BE2C (cell line): ENCODE data around the gene TUFT1.
"Not testable (repeated sequence)": the region's sequence is repeated elsewhere in the genome, so short reads cannot be mapped to it uniquely, and the experiment has no call there.

Source experiments
- DNase-seq: peaks from one replicate; pipeline ENCODE4 v3.0.0-alpha.2; 2020
- H3K27me3 ChIP-seq: fragments of 250-450 bp; sonication (Bioruptor Pico); 2 replicates; pipeline ENCODE4 v1.5.1; 2020; ENCODE audit warnings: mild to moderate bottlenecking
- H3K36me3 ChIP-seq: fragments of 250-450 bp; sonication (Bioruptor Pico); 2 replicates; pipeline ENCODE4 v1.5.1; 2020; ENCODE audit warnings: mild to moderate bottlenecking
- H3K4me1 ChIP-seq: fragments of 250-450 bp; sonication (Bioruptor Pico); 2 replicates; pipeline ENCODE4 v1.5.1; 2020
- H3K4me3 ChIP-seq: 2 replicates; pipeline ENCODE4 v1.5.1; 2011; ENCODE audit warnings: low read depth, low read length
- H3K9me3 ChIP-seq: fragments of 250-450 bp; sonication (Bioruptor Pico); 2 replicates; pipeline ENCODE4 v1.5.1; 2020
- CTCF ChIP-seq: IDR thresholded peaks from 2 replicates; pipeline ENCODE4 v1.5.1; 2012; ENCODE audit warnings: mild to moderate bottlenecking, low read depth, low read length

TUFT1 gene

GRCh38 chr1:151613282-151613780 lies 73.2 kb downstream of the TUFT1 start:
- no peak for TF ChIP-seq CTCF
- Histone ChIP-seq H3K36me3 (no peaks in the 10 kb centered on the region), H3K4me1 (peaks cover 6% of the 10 kb centered on the region), H3K4me3 (peak overlapping the region; percentile 79), H3K9me3 (no peaks in the 10 kb centered on the region), H3K27me3 (no peaks in the 10 kb centered on the region)
- no peak for DNase-seq

GRCh38 chr1:151615711-151616504 lies 75.8 kb downstream of the TUFT1 start:
- H3K4me3 ChIP-seq: no peak overlapping the region
- H3K9me3 ChIP-seq: no peaks in the 10 kb centered on the region
- peaks cover 13% of the 10 kb centered on the region for H3K4me1 ChIP-seq
- DNase-seq: no peak
- no peaks in the 10 kb centered on the region for H3K27me3 ChIP-seq
- TF ChIP-seq CTCF: no peak
- no peaks in the 10 kb centered on the region for H3K36me3 ChIP-seq

- no peaks in the 10 kb centered on the region for H3K9me3 ChIP-seq
- H3K4me1 ChIP-seq: peaks cover 16% of the 10 kb centered on the region
- no peak for DNase-seq
- H3K4me3 ChIP-seq: no peak overlapping the region
- H3K27me3 ChIP-seq: no peaks in the 10 kb centered on the region
- no peak for TF ChIP-seq CTCF
- H3K36me3 ChIP-seq: no peaks in the 10 kb centered on the region
Observed at GRCh38 chr1:151616505-151616849, 76.4 kb downstream of the TUFT1 start.

GRCh38 chr1:151618003-151618402 lies 77.9 kb downstream of the TUFT1 start:
- peaks cover 27% of the 10 kb centered on the region for H3K4me1 ChIP-seq
- no peaks in the 10 kb centered on the region for H3K9me3 ChIP-seq

GRCh38 chr1:151618470-151618869 lies 78.4 kb downstream of the TUFT1 start:
- H3K4me1 ChIP-seq: peaks cover 27% of the 10 kb centered on the region
- DNase-seq: no peak
- no peak for TF ChIP-seq CTCF
- H3K27me3 ChIP-seq: no peaks in the 10 kb centered on the region
- H3K36me3 ChIP-seq: no peaks in the 10 kb centered on the region
- H3K4me3 ChIP-seq: no peak overlapping the region
- no peaks in the 10 kb centered on the region for H3K9me3 ChIP-seq

More at GRCh38 chr1:151618003-151618402, 77.9 kb downstream of the TUFT1 start:
- Histone ChIP-seq H3K36me3 (no peaks in the 10 kb centered on the region), H3K27me3 (no peaks in the 10 kb centered on the region), H3K4me3 (no peak overlapping the region)
- DNase-seq: no peak
- TF ChIP-seq CTCF: no peak

- H3K27me3 ChIP-seq, H3K4me3 ChIP-seq, H3K36me3 ChIP-seq, H3K9me3 ChIP-seq, DNase-seq: not testable (repeated sequence)
- peaks cover 25% of the 10 kb centered on the region for H3K4me1 ChIP-seq
Observed at GRCh38 chr1:151618996-151619395, 78.9 kb downstream of the TUFT1 start.
